GM12892 (cell line): ENCODE results near the gene GREB1.

ENCODE experiments used
- DNase-seq: peaks from one replicate; pipeline ENCODE4 v3.0.0; 2011; ENCODE audit not compliant: insufficient read length
- FAIRE-seq: peaks from 2 replicates; lab custom pipeline; 2011; peaks lifted over from hg19 to GRCh38; lab: Jason Lieb, UNC
- POLR2A ChIP-seq: IDR thresholded peaks from 2 replicates; pipeline ENCODE4 v1.6.1; 2011; ENCODE audit warnings: low read depth, low read length, control low read depth
- POLR2AphosphoS5 ChIP-seq: IDR thresholded peaks from 2 replicates; pipeline ENCODE4 v1.6.1; 2011; ENCODE audit warnings: low read depth, low read length, control low read depth
- TAF1 ChIP-seq: IDR thresholded peaks from 2 replicates; pipeline ENCODE4 v1.6.1; 2011; ENCODE audit warnings: low read depth, mild to moderate bottlenecking, control low read depth, low read length, borderline replicate concordance

Gene GREB1

DNA sequence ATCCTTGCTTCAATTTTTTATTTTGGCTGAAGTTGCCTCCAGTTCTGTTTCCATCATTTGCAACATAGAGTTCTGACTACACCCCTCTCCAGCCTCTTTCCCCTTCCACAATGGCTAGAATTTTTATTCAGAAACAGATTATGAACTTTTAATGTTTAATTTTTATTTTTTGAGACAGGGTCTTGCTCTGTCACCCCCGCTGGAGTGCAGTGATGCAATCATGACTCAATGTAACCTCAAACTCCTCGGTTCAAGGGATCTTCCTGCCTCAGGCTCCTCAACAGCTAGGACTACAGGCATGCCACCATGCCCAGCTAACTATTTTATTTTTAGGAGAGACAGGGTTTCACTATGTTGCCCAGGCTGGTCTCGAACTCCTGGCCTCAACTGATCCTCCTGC lies 133.3 kb downstream of the GREB1 start:
- FAIRE-seq, result no peak
- no peak for DNase-seq
- no peak for TF ChIP-seq POLR2AphosphoS5
- no peak for TF ChIP-seq TAF1
- no peak for TF ChIP-seq POLR2A

- DNase-seq (no peak), FAIRE-seq (no peak)
- TF ChIP-seq POLR2A (no peak), POLR2AphosphoS5 (no peak), TAF1 (no peak)
Observed at GRCh38 chr2:11667866-11668637, 134.2 kb downstream of the GREB1 start.

GRCh38 chr2:11669454-11670291 lies 135.8 kb downstream of the GREB1 start, which contains the start of gene NTSR2:
NTSR2 (minus strand) TSS chr2:11670195; CDS start chr2:11670129, 66 bp downstream.
- no peak for DNase-seq
- TF ChIP-seq TAF1, result no peak
- no peak for TF ChIP-seq POLR2AphosphoS5
- TF ChIP-seq POLR2A, result no peak
- FAIRE-seq, result no peak

DNA sequence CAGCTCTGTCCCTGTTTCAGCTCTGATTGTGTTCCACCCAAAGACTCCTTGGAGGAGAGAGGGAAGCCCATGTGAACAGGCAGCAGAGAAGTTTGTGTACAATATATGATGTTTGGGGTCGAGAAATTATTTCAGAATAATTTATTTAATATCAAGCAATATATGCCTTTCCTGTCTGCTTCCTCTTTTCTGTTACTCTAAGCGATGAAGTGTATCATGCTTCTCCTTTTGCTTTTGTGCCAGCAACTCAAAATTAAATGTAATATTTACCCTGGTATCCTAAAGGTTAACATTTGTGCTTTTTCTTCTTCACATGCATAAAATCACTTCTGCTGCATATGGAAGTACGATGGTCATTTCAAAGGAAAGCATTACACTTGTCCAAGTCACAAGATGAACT lies 138.6 kb downstream of the GREB1 start:
- FAIRE-seq, result no peak
- DNase-seq, result no peak
- TF ChIP-seq TAF1 (no peak), POLR2AphosphoS5 (no peak)

DNA sequence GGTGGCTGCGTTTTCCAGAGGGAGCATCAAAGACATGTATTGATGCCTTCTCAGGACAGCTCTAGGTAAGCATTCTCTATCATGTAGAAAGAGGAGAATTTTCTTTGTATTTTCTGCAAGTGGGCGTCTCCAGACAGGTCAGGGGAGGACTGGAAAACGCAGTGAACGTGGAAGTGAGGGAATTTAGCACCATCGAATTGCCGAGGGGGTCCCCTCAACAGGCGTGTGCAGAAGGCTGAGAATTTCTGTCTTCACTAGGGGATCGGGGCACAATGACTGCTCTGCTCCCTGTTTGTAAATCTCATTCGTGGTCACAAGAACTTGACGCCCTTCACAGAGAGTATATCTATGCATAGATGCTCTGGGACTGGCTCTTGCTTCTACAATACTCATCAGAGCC lies 141.1 kb downstream of the GREB1 start:
- DNase-seq, result no peak
- TF ChIP-seq POLR2AphosphoS5, result no peak
- no peak for TF ChIP-seq POLR2A
- no peak for TF ChIP-seq TAF1
- FAIRE-seq, result no peak

GRCh38 chr2:11675423-11676112 lies 141.7 kb downstream of the GREB1 start:
- TF ChIP-seq POLR2AphosphoS5, result no peak
- TF ChIP-seq POLR2A, result no peak
- no peak for TF ChIP-seq TAF1
- FAIRE-seq (no peak), DNase-seq (no peak)

- FAIRE-seq, result no peak
- DNase-seq, result no peak
- no peak for TF ChIP-seq POLR2A
- TF ChIP-seq POLR2AphosphoS5, result no peak
- no peak for TF ChIP-seq TAF1
Observed at GRCh38 chr2:11676640-11677039, 142.8 kb downstream of the GREB1 start.

GRCh38 chr2:11677136-11678055 lies 143.6 kb downstream of the GREB1 start:
- FAIRE-seq, result no peak
- TF ChIP-seq POLR2A, result no peak
- no peak for DNase-seq

- no peak for FAIRE-seq
- TF ChIP-seq POLR2A (no peak), POLR2AphosphoS5 (no peak), TAF1 (no peak)
- DNase-seq, result no peak
Observed at GRCh38 chr2:11678306-11678960, 144.6 kb downstream of the GREB1 start.

- FAIRE-seq, result no peak
- TF ChIP-seq TAF1, result no peak
- no peak for TF ChIP-seq POLR2A
- TF ChIP-seq POLR2AphosphoS5, result no peak
Observed at GRCh38 chr2:11679016-11679415, 145.2 kb downstream of the GREB1 start.

More at GRCh38 chr2:11679016-11679415, 145.2 kb downstream of the GREB1 start:
- DNase-seq, result no peak
